Measurements from ENCODE around the gene SLFN14. TPM values are rescaled to one million over a fixed set of nuclear protein-coding genes. Genes with fewer than 3 reads are reported as not detected.

Gene SLFN14
- total RNA-seq, 1 donor from 2014 or later: not detected

GRCh38 chr17:35559495-35560210, 966 bp downstream of the SLFN14 start:
- TF ChIP-seq CTCF (IDR thresholded peaks at IDR 0.05): no peak
- no peaks in the 10 kb centered on the region for H3K4me1 Mint-ChIP-seq (ENCODE audit: low read depth)
- H3K27ac Mint-ChIP-seq (ENCODE audit: unreplicated experiment): no peak overlapping the region
- H3K9me3 Mint-ChIP-seq (ENCODE audit: low read depth): no peaks in the 10 kb centered on the region
- H3K36me3 Mint-ChIP-seq (ENCODE audit: low read depth): no peaks in the 10 kb centered on the region
- no peak for DNase-seq (ENCODE audit: low spot score)
- peaks cover 39% of the 10 kb centered on the region for H3K27me3 Mint-ChIP-seq (ENCODE audit: low read depth)
- H3K4me3 Mint-ChIP-seq (ENCODE audit: unreplicated experiment): no peak overlapping the region

- no peak for TF ChIP-seq CTCF (IDR thresholded peaks at IDR 0.05)
Measured at GRCh38 chr17:35557353-35557752, 3.3 kb downstream of the SLFN14 start.

GRCh38 chr17:35555691-35556090, 4.9 kb downstream of the SLFN14 start:
- Mint-ChIP-seq H3K4me3 (ENCODE audit: unreplicated experiment) (no peak overlapping the region), H3K27ac (ENCODE audit: unreplicated experiment) (no peak overlapping the region), H3K36me3 (ENCODE audit: low read depth) (no peaks in the 10 kb centered on the region), H3K9me3 (ENCODE audit: low read depth) (no peaks in the 10 kb centered on the region), H3K4me1 (ENCODE audit: low read depth) (no peaks in the 10 kb centered on the region), H3K27me3 (ENCODE audit: low read depth) (peaks cover 64% of the 10 kb centered on the region)
- TF ChIP-seq CTCF (IDR thresholded peaks at IDR 0.05): peak; percentile 57
- DNase-seq (ENCODE audit: low spot score): no peak

More at GRCh38 chr17:35557353-35557752, 3.3 kb downstream of the SLFN14 start:
- no peaks in the 10 kb centered on the region for H3K36me3 Mint-ChIP-seq (ENCODE audit: low read depth)
- H3K4me3 Mint-ChIP-seq (ENCODE audit: unreplicated experiment): no peak overlapping the region
- H3K9me3 Mint-ChIP-seq (ENCODE audit: low read depth): no peaks in the 10 kb centered on the region
- no peak for DNase-seq (ENCODE audit: low spot score)
- no peaks in the 10 kb centered on the region for H3K4me1 Mint-ChIP-seq (ENCODE audit: low read depth)
- peaks cover 55% of the 10 kb centered on the region for H3K27me3 Mint-ChIP-seq (ENCODE audit: low read depth)
- H3K27ac Mint-ChIP-seq (ENCODE audit: unreplicated experiment): no peak overlapping the region

- no peaks in the 10 kb centered on the region for H3K4me1 Mint-ChIP-seq (ENCODE audit: low read depth)
- no peaks in the 10 kb centered on the region for H3K36me3 Mint-ChIP-seq (ENCODE audit: low read depth)
- H3K27ac Mint-ChIP-seq (ENCODE audit: unreplicated experiment): no peak overlapping the region
- H3K9me3 Mint-ChIP-seq (ENCODE audit: low read depth): no peaks in the 10 kb centered on the region
- no peak for DNase-seq (ENCODE audit: low spot score)
- H3K4me3 Mint-ChIP-seq (ENCODE audit: unreplicated experiment): no peak overlapping the region
- TF ChIP-seq CTCF (IDR thresholded peaks at IDR 0.05): no peak
- H3K27me3 Mint-ChIP-seq (ENCODE audit: low read depth): peaks cover 69% of the 10 kb centered on the region
Measured at GRCh38 chr17:35554668-35555067, 6.0 kb downstream of the SLFN14 start.

GRCh38 chr17:35553310-35553709, 7.3 kb downstream of the SLFN14 start:
- no peak for DNase-seq (ENCODE audit: low spot score)
- peaks cover 73% of the 10 kb centered on the region for H3K27me3 Mint-ChIP-seq (ENCODE audit: low read depth)
- H3K4me3 Mint-ChIP-seq (ENCODE audit: unreplicated experiment): no peak overlapping the region
- H3K36me3 Mint-ChIP-seq (ENCODE audit: low read depth): no peaks in the 10 kb centered on the region
- no peak for TF ChIP-seq CTCF (IDR thresholded peaks at IDR 0.05)
- H3K9me3 Mint-ChIP-seq (ENCODE audit: low read depth): no peaks in the 10 kb centered on the region
- H3K27ac Mint-ChIP-seq (ENCODE audit: unreplicated experiment): no peak overlapping the region
- no peaks in the 10 kb centered on the region for H3K4me1 Mint-ChIP-seq (ENCODE audit: low read depth)
